MCF 10A (cell line): ENCODE results near the gene HSPA12A. TPM values are rescaled to one million over a fixed set of nuclear protein-coding genes. Genes with fewer than 3 reads are reported as not detected.

ENCODE experiments used
- BruUV-seq: library from RNA; stranded (reverse); fragments of 400-500 nt; replicated peaks from 2 replicates; lab custom pipeline; 2021; lab: Mats Ljungman, UMichigan
- CTCF ChIA-PET: fragments of 300-600 bp; sonication (Branson Sonifier 250); formaldehyde crosslinking; extraction: SDS; loops from one replicate; lab custom pipeline; 2021; ENCODE audit warnings: antibody characterized with exemption, inconsistent platforms; lab: Yijun Ruan, JAX
- POLR2A ChIA-PET: fragments of 300-600, 350-650 bp; sonication (Branson Sonifier 250); formaldehyde crosslinking; extraction: SDS; loops from one replicate; lab custom pipeline; 2020; ENCODE audit warnings: antibody characterized with exemption, inconsistent platforms; lab: Yijun Ruan, JAX
- DNase-seq: peaks from one replicate; pipeline ENCODE4 v3.0.0-alpha.2; 2018; ENCODE audit not compliant: unreplicated experiment
- H3K27ac Mint-ChIP-seq: one replicate; pipeline ENCODE4 v1.8.0; 2022; ENCODE audit warnings: mild to moderate bottlenecking, low read depth, mixed read lengths; ENCODE audit not compliant: unreplicated experiment
- H3K27me3 Mint-ChIP-seq: one replicate; pipeline ENCODE4 v1.8.0; 2022; ENCODE audit warnings: mixed read lengths; ENCODE audit not compliant: insufficient read depth, unreplicated experiment
- H3K36me3 Mint-ChIP-seq: one replicate; pipeline ENCODE4 v1.8.0; 2022; ENCODE audit warnings: mild to moderate bottlenecking, moderate library complexity, mixed read lengths; ENCODE audit not compliant: insufficient read depth, unreplicated experiment
- H3K4me1 Mint-ChIP-seq: one replicate; pipeline ENCODE4 v1.8.0; 2022; ENCODE audit warnings: mixed read lengths; ENCODE audit not compliant: insufficient read depth, unreplicated experiment
- H3K4me3 Mint-ChIP-seq: one replicate; pipeline ENCODE4 v1.8.0; 2022; ENCODE audit warnings: mild to moderate bottlenecking, moderate library complexity, mixed read lengths; ENCODE audit not compliant: unreplicated experiment
- H3K9me3 Mint-ChIP-seq: one replicate; pipeline ENCODE4 v1.8.0; 2022; ENCODE audit warnings: mixed read lengths; ENCODE audit not compliant: unreplicated experiment
- CTCF ChIP-seq: fragments of 200-600 bp; IDR thresholded peaks from one replicate; pipeline ENCODE4 v1.8.0; 2022; ENCODE audit warnings: antibody characterized with exemption, mild to moderate bottlenecking; ENCODE audit not compliant: unreplicated experiment
- intact Hi-C: fragments of 100-400 bp; cut with micrococcal nuclease; formaldehyde crosslinking; loops from 2 replicates; pipeline ENCODE4 v1.14.1; 2022
- total RNA-seq: library from RNA; stranded (reverse); gene quantifications from 2 replicates; pipeline ENCODE4 v1.2.3, GENCODE V29; 2022

The HSPA12A gene
- total RNA-seq, 1 experiment from 2014 or later: 9.1 TPM

GRCh38 chr10:116787053-116787659 is 44.8 kb upstream of the HSPA12A start:
- intact Hi-C loops: loop anchor here (5.0 kb wide), 1 partner anchor 315 kb away; no protein-coding TSS in a partner anchor
- no peaks in the 10 kb centered on the region for H3K36me3 Mint-ChIP-seq
- BruUV-seq: no TSS peak
- TF ChIP-seq CTCF: no peak
- H3K27ac Mint-ChIP-seq: no peak overlapping the region
- H3K9me3 Mint-ChIP-seq: no peaks in the 10 kb centered on the region
- ChIA-PET CTCF (interaction anchor here (0.5 to 10.9 kb wide), 58 partner anchors 9 to 1355 kb away, joined by 3 to 339 read pairs (median 6); partner anchors contain the start of gene HSPA12A), POLR2A (interaction anchor here (3.6 kb wide), 1 partner anchor 105 kb away, joined by 23 read pairs; no protein-coding TSS in a partner anchor)
- DNase-seq: no peak
- H3K27me3 Mint-ChIP-seq: no peaks in the 10 kb centered on the region
- peaks cover 9% of the 10 kb centered on the region for H3K4me1 Mint-ChIP-seq
- no peak overlapping the region for H3K4me3 Mint-ChIP-seq

GRCh38 chr10:116785867-116786266 is 43.5 kb upstream of the HSPA12A start:
- no peak for TF ChIP-seq CTCF
- Mint-ChIP-seq H3K36me3 (no peaks in the 10 kb centered on the region), H3K4me3 (no peak overlapping the region), H3K9me3 (no peaks in the 10 kb centered on the region), H3K27me3 (no peaks in the 10 kb centered on the region), H3K4me1 (peaks cover 9% of the 10 kb centered on the region), H3K27ac (no peak overlapping the region)
- no TSS peak for BruUV-seq
- POLR2A ChIA-PET: no interaction called here
- intact Hi-C loops: loop anchor here (5.0 kb wide), 1 partner anchor 314 kb away; no protein-coding TSS in a partner anchor
- CTCF ChIA-PET: interaction anchor here (0.5 to 10.9 kb wide), 9 partner anchors 10 to 1354 kb away, joined by 3 to 339 read pairs (median 13); no protein-coding TSS in a partner anchor
- DNase-seq: no peak

DNA sequence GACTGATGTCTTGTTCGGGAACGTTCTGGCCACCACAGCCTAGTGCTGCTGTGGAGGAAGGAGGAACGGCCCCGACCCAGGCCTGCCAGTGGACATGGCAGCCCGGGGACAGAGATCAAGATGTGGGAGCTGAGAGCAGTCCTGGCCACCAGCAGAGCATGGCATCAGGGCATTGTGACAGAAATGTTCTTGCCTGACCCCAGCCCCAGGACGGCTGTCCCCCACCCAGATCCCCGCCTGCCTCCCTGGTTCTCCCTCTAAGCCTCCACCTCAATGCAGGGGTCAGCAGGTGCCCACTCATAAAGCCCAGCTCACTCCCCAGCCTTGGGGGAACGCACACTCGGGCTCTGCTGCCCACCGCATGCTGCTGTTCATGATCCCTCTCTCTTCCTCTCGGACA is 42.9 kb upstream of the HSPA12A start:
- BruUV-seq: no TSS peak
- no peak for TF ChIP-seq CTCF
- H3K4me1 Mint-ChIP-seq: peaks cover 9% of the 10 kb centered on the region
- ChIA-PET POLR2A (interaction anchor here (0.9 kb wide), 1 partner anchor 11 kb away, joined by 3 read pairs; no protein-coding TSS in a partner anchor), CTCF (interaction anchor here (0.5 to 10.9 kb wide), 5 partner anchors 11 to 390 kb away, joined by 3 to 339 read pairs (median 42); no protein-coding TSS in a partner anchor)
- intact Hi-C loops: loop anchor here (5.0 kb wide), 1 partner anchor 313 kb away; no protein-coding TSS in a partner anchor
- H3K4me3 Mint-ChIP-seq: no peak overlapping the region
- H3K9me3 Mint-ChIP-seq: no peaks in the 10 kb centered on the region
- H3K36me3 Mint-ChIP-seq: no peaks in the 10 kb centered on the region
- DNase-seq: no peak
- H3K27me3 Mint-ChIP-seq: no peaks in the 10 kb centered on the region
- H3K27ac Mint-ChIP-seq: no peak overlapping the region

DNA sequence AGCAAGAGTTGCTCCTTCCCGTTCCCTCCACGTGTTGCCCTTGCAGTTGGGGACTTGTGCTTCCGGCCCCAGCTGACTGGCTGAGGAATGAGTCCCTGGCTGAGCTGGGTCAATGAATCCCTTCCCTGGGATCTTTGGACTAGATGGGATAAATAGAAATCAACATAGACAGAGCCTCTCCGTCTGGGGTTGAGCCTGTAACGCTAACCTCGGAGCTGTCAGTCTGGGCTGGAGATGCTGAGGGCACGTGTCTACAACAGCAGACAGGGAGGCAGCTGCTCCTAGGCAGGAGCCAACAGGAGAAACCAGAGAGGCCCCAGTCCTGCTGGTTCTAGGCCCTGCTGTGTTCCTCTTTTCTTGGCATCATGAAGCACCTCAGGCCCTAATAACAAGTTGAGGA is 42.3 kb upstream of the HSPA12A start:
- Mint-ChIP-seq H3K4me1 (peaks cover 9% of the 10 kb centered on the region), H3K4me3 (no peak overlapping the region), H3K27me3 (no peaks in the 10 kb centered on the region), H3K27ac (no peak overlapping the region), H3K36me3 (no peaks in the 10 kb centered on the region), H3K9me3 (no peaks in the 10 kb centered on the region)
- POLR2A ChIA-PET: interaction anchor here (0.7 to 0.9 kb wide), 2 partner anchors 12 to 36 kb away, joined by 3 read pairs; no protein-coding TSS in a partner anchor
- TF ChIP-seq CTCF: no peak
- no peak for DNase-seq
- intact Hi-C loops: loop anchor here (5.0 kb wide), 1 partner anchor 312 kb away; no protein-coding TSS in a partner anchor
- CTCF ChIA-PET: interaction anchor here (0.9 to 10.9 kb wide), 5 partner anchors 10 to 100 kb away, joined by 4 to 339 read pairs (median 42); no protein-coding TSS in a partner anchor
- BruUV-seq: no TSS peak
